ENCODE measurements around the gene MAS1L.

DNA sequence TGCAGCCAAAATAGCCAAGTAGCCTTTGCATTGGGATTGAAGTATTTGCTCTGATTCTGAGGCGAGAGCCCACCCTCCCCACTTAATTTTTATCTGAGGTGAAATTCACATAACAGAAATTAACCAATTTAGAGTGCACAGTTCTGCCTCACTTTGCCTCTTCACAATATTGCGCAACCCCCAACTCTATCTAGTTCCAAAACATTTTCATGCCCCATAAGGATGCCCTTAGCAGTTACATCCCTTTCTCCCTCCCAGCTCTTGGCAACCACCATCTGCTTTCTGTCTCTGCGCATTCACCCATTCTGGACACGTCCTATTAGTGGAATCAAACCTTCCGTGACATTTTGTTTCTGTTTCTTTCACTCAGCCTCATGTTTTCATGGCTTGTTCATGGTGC is 9.0 kb downstream of the MAS1L start:
- TF ChIP-seq, protein P1, sequence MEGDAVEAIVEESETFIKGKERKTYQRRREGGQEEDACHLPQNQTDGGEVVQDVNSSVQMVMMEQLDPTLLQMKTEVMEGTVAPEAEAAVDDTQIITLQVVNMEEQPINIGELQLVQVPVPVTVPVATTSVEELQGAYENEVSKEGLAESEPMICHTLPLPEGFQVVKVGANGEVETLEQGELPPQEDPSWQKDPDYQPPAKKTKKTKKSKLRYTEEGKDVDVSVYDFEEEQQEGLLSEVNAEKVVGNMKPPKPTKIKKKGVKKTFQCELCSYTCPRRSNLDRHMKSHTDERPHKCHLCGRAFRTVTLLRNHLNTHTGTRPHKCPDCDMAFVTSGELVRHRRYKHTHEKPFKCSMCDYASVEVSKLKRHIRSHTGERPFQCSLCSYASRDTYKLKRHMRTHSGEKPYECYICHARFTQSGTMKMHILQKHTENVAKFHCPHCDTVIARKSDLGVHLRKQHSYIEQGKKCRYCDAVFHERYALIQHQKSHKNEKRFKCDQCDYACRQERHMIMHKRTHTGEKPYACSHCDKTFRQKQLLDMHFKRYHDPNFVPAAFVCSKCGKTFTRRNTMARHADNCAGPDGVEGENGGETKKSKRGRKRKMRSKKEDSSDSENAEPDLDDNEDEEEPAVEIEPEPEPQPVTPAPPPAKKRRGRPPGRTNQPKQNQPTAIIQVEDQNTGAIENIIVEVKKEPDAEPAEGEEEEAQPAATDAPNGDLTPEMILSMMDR (IDR thresholded peaks at IDR 0.05; ENCODE audit: low read length), result no peak
- TF ChIP-seq EZH2 (IDR thresholded peaks at IDR 0.05; ENCODE audit: borderline replicate concordance, low read length), result no peak

Data from OCI-LY1 (cell line).